ENCODE measurements around the gene ZNF524. TPM values are rescaled to one million over a fixed set of nuclear protein-coding genes. Genes with fewer than 3 reads are reported as not detected.

The ZNF524 gene
- total and polyA plus RNA-seq, 3 experiments from 2014 or later: 13.9 to 35.9 (median 15.8) TPM

GRCh38 chr19:55641426-55642152 lies 41.5 kb downstream of the ZNF524 start:
- H3K9me3 ChIP-seq (ENCODE audit: low read length): no peaks in the 10 kb centered on the region
- ChIA-PET POLR2A (interaction anchor here (0.7 to 2.6 kb wide), 5 partner anchors 13 to 42 kb away, joined by 4 to 23 read pairs (median 10); partner anchors contain the start of genes FIZ1, U2AF2 and ZNF784), CTCF (interaction anchor here (1.7 to 1.9 kb wide), 2 partner anchors 10 to 11 kb away, joined by 9 to 14 read pairs; no protein-coding TSS in a partner anchor)
- H3K27me3 ChIP-seq (ENCODE audit: insufficient read depth, low read length, poor library complexity, severe bottlenecking): no peaks in the 10 kb centered on the region
- H3K4me1 ChIP-seq (ENCODE audit: insufficient read depth, low read length): peaks cover 41% of the 10 kb centered on the region
- peak overlapping the region; percentile 95 for H3K4me3 ChIP-seq (ENCODE audit: low read length)
- H3K27ac ChIP-seq (ENCODE audit: low read depth, low read length): peak overlapping the region; percentile 69
- no peaks in the 10 kb centered on the region for H3K27me3 Mint-ChIP-seq
- peaks cover 4% of the 10 kb centered on the region for H3K36me3 ChIP-seq (ENCODE audit: insufficient read depth, low read length)
- peaks cover 0 to 3% (median 0%) of the 10 kb centered on the region in 5 donors for H3K9me3 Mint-ChIP-seq
- peak overlapping the region; percentile 84 to 97 (median 92) for H3K4me3 Mint-ChIP-seq
- H3K27ac Mint-ChIP-seq: peak overlapping the region; percentile 84 to 97 (median 90)
- peak in 3 of 5 donors; percentile 36 to 56 (median 39) for DNase-seq
- peaks cover 50 to 71% (median 63%) of the 10 kb centered on the region in 3 donors for H3K4me1 Mint-ChIP-seq
- H3K36me3 Mint-ChIP-seq: peaks cover 3 to 27% (median 6%) of the 10 kb centered on the region in 3 donors

- Mint-ChIP-seq H3K27ac (peak overlapping the region; percentile 85 to 98 (median 96)), H3K36me3 (peaks cover 3 to 26% (median 6%) of the 10 kb centered on the region in 3 donors), H3K27me3 (no peaks in the 10 kb centered on the region), H3K4me3 (peak overlapping the region; percentile 84 to 98 (median 95)), H3K4me1 (peaks cover 47 to 68% (median 61%) of the 10 kb centered on the region in 3 donors), H3K9me3 (peaks cover 0 to 3% (median 0%) of the 10 kb centered on the region in 5 donors)
- ChIA-PET CTCF (interaction anchor here (0.7 to 1.9 kb wide), 4 partner anchors 10 to 22 kb away, joined by 3 to 14 read pairs (median 6); partner anchors contain the start of gene U2AF2), POLR2A (interaction anchor here (0.7 to 2.6 kb wide), 6 partner anchors 11 to 43 kb away, joined by 3 to 23 read pairs (median 4); partner anchors contain the start of genes FIZ1, U2AF2 and ZNF784)
- peak overlapping the region; percentile 72 for H3K27ac ChIP-seq (ENCODE audit: low read depth, low read length)
- DNase-seq: peak in 1 of 5 donors; percentile 48
- no peaks in the 10 kb centered on the region for H3K27me3 ChIP-seq (ENCODE audit: insufficient read depth, low read length, poor library complexity, severe bottlenecking)
- H3K9me3 ChIP-seq (ENCODE audit: low read length): no peaks in the 10 kb centered on the region
- peaks cover 35% of the 10 kb centered on the region for H3K4me1 ChIP-seq (ENCODE audit: insufficient read depth, low read length)
- peaks cover 4% of the 10 kb centered on the region for H3K36me3 ChIP-seq (ENCODE audit: insufficient read depth, low read length)
- H3K4me3 ChIP-seq (ENCODE audit: low read length): peak overlapping the region; percentile 95
Observed at GRCh38 chr19:55642153-55643002, 42.3 kb downstream of the ZNF524 start.

- peak; percentile 65 to 84 (median 72) for DNase-seq
- peak within 1 kb of the TSS; percentile 85 to 98 (median 96) for H3K27ac Mint-ChIP-seq
- peaks cover 3 to 20% (median 3%) of the 10 kb centered on the region in 3 donors for H3K36me3 Mint-ChIP-seq
- ChIA-PET POLR2A (interaction anchor here (0.7 to 2.6 kb wide), 4 partner anchors 10 to 41 kb away, joined by 3 to 23 read pairs (median 8); partner anchors contain the start of genes U2AF2 and ZNF784), CTCF (interaction anchor here (0.7 to 1.9 kb wide), 5 partner anchors 10 to 23 kb away, joined by 3 to 14 read pairs (median 4); partner anchors contain the start of gene U2AF2)
- H3K4me3 ChIP-seq (ENCODE audit: low read length): peak within 1 kb of the TSS; percentile 95
- H3K36me3 ChIP-seq (ENCODE audit: insufficient read depth, low read length): peaks cover 4% of the 10 kb centered on the region
- no peaks in the 10 kb centered on the region for H3K27me3 Mint-ChIP-seq
- H3K9me3 Mint-ChIP-seq: peaks cover 0 to 3% (median 0%) of the 10 kb centered on the region in 5 donors
- peaks cover 44 to 65% (median 58%) of the 10 kb centered on the region in 3 donors for H3K4me1 Mint-ChIP-seq
- H3K4me1 ChIP-seq (ENCODE audit: insufficient read depth, low read length): peaks cover 33% of the 10 kb centered on the region
- H3K4me3 Mint-ChIP-seq: peak within 1 kb of the TSS; percentile 84 to 98 (median 94)
- peak within 1 kb of the TSS; percentile 72 for H3K27ac ChIP-seq (ENCODE audit: low read depth, low read length)
- H3K9me3 ChIP-seq (ENCODE audit: low read length): no peaks in the 10 kb centered on the region
- no peaks in the 10 kb centered on the region for H3K27me3 ChIP-seq (ENCODE audit: insufficient read depth, low read length, poor library complexity, severe bottlenecking)
Observed at GRCh38 chr19:55643003-55643886, 43.2 kb downstream of the ZNF524 start, which contains the start of gene ZNF581. TSS of gene ZNF581 (plus strand) at chr19:55643649. CDS start at chr19:55644572, 923 bp downstream.

GRCh38 chr19:55643887-55644176 lies 43.7 kb downstream of the ZNF524 start:
- DNase-seq: no peak
- H3K9me3 ChIP-seq (ENCODE audit: low read length): no peaks in the 10 kb centered on the region
- Mint-ChIP-seq H3K27ac (peak overlapping the region; percentile 81 to 95 (median 90)), H3K36me3 (peaks cover 3 to 18% (median 3%) of the 10 kb centered on the region in 3 donors), H3K4me1 (peaks cover 44 to 65% (median 57%) of the 10 kb centered on the region in 3 donors), H3K27me3 (no peaks in the 10 kb centered on the region), H3K4me3 (peak overlapping the region; percentile 84 to 98 (median 87)), H3K9me3 (peaks cover 0 to 3% (median 0%) of the 10 kb centered on the region in 5 donors)
- peak overlapping the region; percentile 72 for H3K27ac ChIP-seq (ENCODE audit: low read depth, low read length)
- ChIA-PET CTCF (interaction anchor here (1.1 kb wide), 2 partner anchors 9 to 12 kb away, joined by 3 to 4 read pairs; no protein-coding TSS in a partner anchor), POLR2A (interaction anchor here (2.6 kb wide), 1 partner anchor 11 kb away, joined by 23 read pairs; the partner anchor contains the start of gene U2AF2)
- peaks cover 37% of the 10 kb centered on the region for H3K4me1 ChIP-seq (ENCODE audit: insufficient read depth, low read length)
- H3K36me3 ChIP-seq (ENCODE audit: insufficient read depth, low read length): peaks cover 4% of the 10 kb centered on the region
- peak overlapping the region; percentile 71 for H3K4me3 ChIP-seq (ENCODE audit: low read length)
- no peaks in the 10 kb centered on the region for H3K27me3 ChIP-seq (ENCODE audit: insufficient read depth, low read length, poor library complexity, severe bottlenecking)

- Mint-ChIP-seq H3K27me3 (no peaks in the 10 kb centered on the region), H3K4me3 (peak overlapping the region; percentile 84 to 98 (median 87)), H3K4me1 (peaks cover 40 to 62% (median 52%) of the 10 kb centered on the region in 3 donors), H3K27ac (peak overlapping the region; percentile 81 to 95 (median 90)), H3K9me3 (peaks cover 0 to 3% (median 0%) of the 10 kb centered on the region in 5 donors), H3K36me3 (peaks cover 0 to 15% (median 0%) of the 10 kb centered on the region in 3 donors)
- CTCF ChIA-PET: interaction anchor here (1.1 kb wide), 3 partner anchors 9 to 13 kb away, joined by 3 to 4 read pairs (median 4); no protein-coding TSS in a partner anchor
- Histone ChIP-seq H3K36me3 (ENCODE audit: insufficient read depth, low read length) (peaks cover 4% of the 10 kb centered on the region), H3K9me3 (ENCODE audit: low read length) (no peaks in the 10 kb centered on the region), H3K27me3 (ENCODE audit: insufficient read depth, low read length, poor library complexity, severe bottlenecking) (no peaks in the 10 kb centered on the region), H3K27ac (ENCODE audit: low read depth, low read length) (peak overlapping the region; percentile 72), H3K4me1 (ENCODE audit: insufficient read depth, low read length) (peaks cover 37% of the 10 kb centered on the region), H3K4me3 (ENCODE audit: low read length) (peak overlapping the region; percentile 71)
- DNase-seq: no peak
- POLR2A ChIA-PET: interaction anchor here (2.0 to 2.6 kb wide), 2 partner anchors 10 kb away, joined by 6 to 23 read pairs; partner anchors contain the start of gene U2AF2
Observed at GRCh38 chr19:55644191-55644833, 44.2 kb downstream of the ZNF524 start.

- H3K4me3 Mint-ChIP-seq: peak overlapping the region; percentile 84 to 98 (median 90)
- no peaks in the 10 kb centered on the region for H3K27me3 Mint-ChIP-seq
- CTCF ChIA-PET: interaction anchor here (1.1 to 3.9 kb wide), 4 partner anchors 8 to 13 kb away, joined by 3 to 18 read pairs (median 4); no protein-coding TSS in a partner anchor
- H3K4me3 ChIP-seq (ENCODE audit: low read length): no peak overlapping the region
- peaks cover 0 to 3% (median 0%) of the 10 kb centered on the region in 5 donors for H3K9me3 Mint-ChIP-seq
- peaks cover 39 to 63% (median 49%) of the 10 kb centered on the region in 3 donors for H3K4me1 Mint-ChIP-seq
- POLR2A ChIA-PET: interaction anchor here (2.0 kb wide), 1 partner anchor 10 kb away, joined by 6 read pairs; the partner anchor contains the start of gene U2AF2
- H3K36me3 Mint-ChIP-seq: peaks cover 0 to 15% (median 0%) of the 10 kb centered on the region in 3 donors
- peaks cover 4% of the 10 kb centered on the region for H3K36me3 ChIP-seq (ENCODE audit: insufficient read depth, low read length)
- H3K27ac ChIP-seq (ENCODE audit: low read depth, low read length): peak overlapping the region; percentile 72
- H3K27me3 ChIP-seq (ENCODE audit: insufficient read depth, low read length, poor library complexity, severe bottlenecking): no peaks in the 10 kb centered on the region
- DNase-seq: no peak
- peak overlapping the region in 1 of 8 donors; percentile 85 for H3K27ac Mint-ChIP-seq
- peaks cover 37% of the 10 kb centered on the region for H3K4me1 ChIP-seq (ENCODE audit: insufficient read depth, low read length)
- no peaks in the 10 kb centered on the region for H3K9me3 ChIP-seq (ENCODE audit: low read length)
Observed at GRCh38 chr19:55644842-55645511, 44.9 kb downstream of the ZNF524 start.
